Measurements from ENCODE around the gene USP47. TPM values are rescaled to one million over a fixed set of nuclear protein-coding genes. Genes with fewer than 3 reads are reported as not detected.

The USP47 gene
- total RNA-seq, 1 experiment from 2014 or later = 50.4 TPM

GRCh38 chr11:11884351-11884750 lies 42.6 kb downstream of the USP47 start:
- POLR2A ChIA-PET = no interaction called here
- H3K4me1 ChIP-seq = peaks cover 9% of the 10 kb centered on the region
- intact Hi-C loops (cut with micrococcal nuclease; ENCODE audit: unreplicated experiment) = no loop called here
- no peak overlapping the region for H3K4me3 ChIP-seq (ENCODE audit: low read depth, low read length)
- no TSS peak for BruUV-seq (replicated peaks)
- Mint-ChIP-seq H3K27ac (ENCODE audit: unreplicated experiment) (no peak overlapping the region), H3K27me3 (ENCODE audit: insufficient read depth, unreplicated experiment) (no peaks in the 10 kb centered on the region), H3K4me3 (ENCODE audit: unreplicated experiment) (no peak overlapping the region), H3K9me3 (ENCODE audit: unreplicated experiment) (no peaks in the 10 kb centered on the region), H3K36me3 (ENCODE audit: insufficient read depth, unreplicated experiment) (peaks cover 61% of the 10 kb centered on the region), H3K4me1 (ENCODE audit: low read depth, unreplicated experiment) (peaks cover 29% of the 10 kb centered on the region)
- no peak for DNase-seq
- TF ChIP-seq CTCF (IDR thresholded peaks at IDR 0.05; ENCODE audit: insufficient read depth in 1 of 2, low read depth in 1 of 2, low read length in 1 of 2, severe bottlenecking in 1 of 2, unreplicated experiment in 1 of 2) = no peak
- H3K36me3 ChIP-seq (ENCODE audit: control insufficient read depth, insufficient read depth, low read length) = no peaks in the 10 kb centered on the region
- H3K27me3 ChIP-seq (replicated peaks; ENCODE audit: control insufficient read depth, insufficient read depth, low read length) = no peaks in the 10 kb centered on the region
- CTCF ChIA-PET = no interaction called here
- H3K9me3 ChIP-seq = no peaks in the 10 kb centered on the region

GRCh38 chr11:11884774-11885481 lies 43.2 kb downstream of the USP47 start:
- Mint-ChIP-seq H3K4me1 (ENCODE audit: low read depth, unreplicated experiment) (peaks cover 29% of the 10 kb centered on the region), H3K4me3 (ENCODE audit: unreplicated experiment) (no peak overlapping the region), H3K27me3 (ENCODE audit: insufficient read depth, unreplicated experiment) (no peaks in the 10 kb centered on the region), H3K9me3 (ENCODE audit: unreplicated experiment) (no peaks in the 10 kb centered on the region), H3K27ac (ENCODE audit: unreplicated experiment) (no peak overlapping the region), H3K36me3 (ENCODE audit: insufficient read depth, unreplicated experiment) (peaks cover 65% of the 10 kb centered on the region)
- no peak for TF ChIP-seq CTCF (IDR thresholded peaks at IDR 0.05; ENCODE audit: insufficient read depth in 1 of 2, low read depth in 1 of 2, low read length in 1 of 2, severe bottlenecking in 1 of 2, unreplicated experiment in 1 of 2)
- no peaks in the 10 kb centered on the region for H3K36me3 ChIP-seq (ENCODE audit: control insufficient read depth, insufficient read depth, low read length)
- no peak overlapping the region for H3K4me3 ChIP-seq (ENCODE audit: low read depth, low read length)
- peaks cover 9% of the 10 kb centered on the region for H3K4me1 ChIP-seq
- H3K27me3 ChIP-seq (replicated peaks; ENCODE audit: control insufficient read depth, insufficient read depth, low read length) = no peaks in the 10 kb centered on the region
- no peak for DNase-seq
- no peaks in the 10 kb centered on the region for H3K9me3 ChIP-seq
- intact Hi-C loops (cut with micrococcal nuclease; ENCODE audit: unreplicated experiment) = no loop called here
- ChIA-PET CTCF (no interaction called here), POLR2A (no interaction called here)
- BruUV-seq (replicated peaks) = no TSS peak

DNA sequence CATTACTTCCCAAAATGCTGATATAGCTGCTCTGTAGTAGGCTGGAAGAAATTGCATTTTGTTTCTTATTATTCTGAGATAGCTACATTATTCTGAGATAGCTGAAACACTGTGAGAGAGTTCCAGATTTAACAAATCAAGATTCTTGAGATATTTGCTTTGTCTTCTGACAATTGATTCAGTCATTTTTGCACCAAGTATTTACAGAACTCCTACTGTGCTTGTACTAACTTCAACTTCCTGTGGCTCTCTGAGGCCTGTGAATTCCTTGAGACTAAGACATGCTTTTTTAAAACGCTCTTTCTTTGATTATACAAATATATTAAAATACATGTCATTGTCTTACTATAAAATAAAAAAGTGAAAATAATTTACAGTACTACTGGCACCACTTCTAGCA lies 52.7 kb downstream of the USP47 start:
- Mint-ChIP-seq H3K27me3 (ENCODE audit: insufficient read depth, unreplicated experiment) (no peaks in the 10 kb centered on the region), H3K27ac (ENCODE audit: unreplicated experiment) (no peak overlapping the region), H3K9me3 (ENCODE audit: unreplicated experiment) (no peaks in the 10 kb centered on the region), H3K4me1 (ENCODE audit: low read depth, unreplicated experiment) (no peaks in the 10 kb centered on the region), H3K36me3 (ENCODE audit: insufficient read depth, unreplicated experiment) (peaks cover 43% of the 10 kb centered on the region), H3K4me3 (ENCODE audit: unreplicated experiment) (no peak overlapping the region)
- Histone ChIP-seq H3K4me1 (no peaks in the 10 kb centered on the region), H3K27me3 (replicated peaks; ENCODE audit: control insufficient read depth, insufficient read depth, low read length) (no peaks in the 10 kb centered on the region), H3K36me3 (ENCODE audit: control insufficient read depth, insufficient read depth, low read length) (peaks cover 2% of the 10 kb centered on the region; the same call in 1 of the 2 replicates), H3K4me3 (ENCODE audit: low read depth, low read length) (no peak overlapping the region), H3K9me3 (no peaks in the 10 kb centered on the region)
- no TSS peak for BruUV-seq (replicated peaks)
- intact Hi-C loops (cut with micrococcal nuclease; ENCODE audit: unreplicated experiment) = no loop called here
- TF ChIP-seq CTCF (IDR thresholded peaks at IDR 0.05; ENCODE audit: insufficient read depth in 1 of 2, low read depth in 1 of 2, low read length in 1 of 2, severe bottlenecking in 1 of 2, unreplicated experiment in 1 of 2) = no peak
- POLR2A ChIA-PET = no interaction called here
- CTCF ChIA-PET = no interaction called here
- no peak for DNase-seq
